Keratinocyte (primary cell): Measurements from ENCODE around the gene USP13. TPM values are rescaled to one million over a fixed set of nuclear protein-coding genes. Genes with fewer than 3 reads are reported as not detected.

ENCODE experiments used
- DNase-seq: peaks from one replicate; pipeline ENCODE4 v3.0.0-alpha.2; 2011; ENCODE audit warnings: low read depth, missing footprints, low spot score
- FAIRE-seq: peaks from 2 replicates; lab custom pipeline; 2011; peaks lifted over from hg19 to GRCh38; lab: Jason Lieb, UNC
- H2AFZ ChIP-seq: 2 replicates; pipeline ENCODE4 v1.6.0; 2012; ENCODE audit warnings: low read length, control low read depth, inconsistent platforms; ENCODE audit not compliant: control insufficient read depth
- H3K27ac ChIP-seq: 2 replicates; pipeline ENCODE4 v1.5.1; 2011; ENCODE audit warnings: low read length; ENCODE audit not compliant: control insufficient read depth, insufficient read depth
- H3K27me3 ChIP-seq: 3 replicates; pipeline ENCODE4 v1.6.0; 2011; ENCODE audit warnings: low read length; ENCODE audit not compliant: control insufficient read depth, insufficient read depth; ENCODE audit errors: extremely low read depth
- H3K36me3 ChIP-seq, 2 experiments: 2 replicates in 1 of 2; 3 replicates in 1 of 2; pipeline ENCODE4 v1.5.1; 2011; ENCODE audit warnings: low read length in 2 of 2, mild to moderate bottlenecking in 1 of 2; ENCODE audit not compliant: control insufficient read depth in 2 of 2, insufficient read depth in 2 of 2; ENCODE audit errors: extremely low read depth in 1 of 2
- H3K4me1 ChIP-seq: 3 replicates; pipeline ENCODE4 v1.5.1; 2011; ENCODE audit warnings: low read length; ENCODE audit not compliant: control insufficient read depth, insufficient read depth; ENCODE audit errors: extremely low read depth
- H3K4me2 ChIP-seq: 3 replicates; pipeline ENCODE4 v1.6.0; 2011; ENCODE audit warnings: low read depth, low read length; ENCODE audit not compliant: control insufficient read depth, insufficient read depth; ENCODE audit errors: extremely low read depth
- H3K4me3 ChIP-seq, 3 experiments: fragments of 200-600 bp in 1 of 3; sonication (generic) in 1 of 3; 2 replicates in 2 of 3; 3 replicates in 1 of 3; pipeline ENCODE4 v1.5.1; 2011 to 2016; ENCODE audit warnings: low read length in 3 of 3, mild to moderate bottlenecking in 3 of 3, control low read depth in 2 of 3, inconsistent platforms in 1 of 3, low read depth in 1 of 3, mixed read lengths in 1 of 3, mixed run types in 1 of 3, moderate library complexity in 1 of 3; ENCODE audit not compliant: control insufficient read depth in 2 of 3, insufficient read depth in 2 of 3; ENCODE audit errors: extremely low read depth in 1 of 3
- H3K79me2 ChIP-seq: 2 replicates; pipeline ENCODE4 v1.6.0; 2012; ENCODE audit warnings: low read length; ENCODE audit not compliant: control insufficient read depth, insufficient read depth
- H3K9ac ChIP-seq: 3 replicates; pipeline ENCODE4 v1.6.0; 2011; ENCODE audit warnings: low read length; ENCODE audit not compliant: control insufficient read depth, insufficient read depth; ENCODE audit errors: extremely low read depth
- H3K9me1 ChIP-seq: 3 replicates; pipeline ENCODE4 v1.6.0; 2011; ENCODE audit warnings: low read length; ENCODE audit not compliant: control insufficient read depth, insufficient read depth; ENCODE audit errors: extremely low read depth
- H3K9me3 ChIP-seq: 2 replicates; pipeline ENCODE4 v1.5.1; 2012; ENCODE audit warnings: low read depth, low read length; ENCODE audit not compliant: control insufficient read depth
- H4K20me1 ChIP-seq: 3 replicates; pipeline ENCODE4 v1.6.0; 2011; ENCODE audit warnings: low read length; ENCODE audit not compliant: control insufficient read depth, insufficient read depth; ENCODE audit errors: extremely low read depth
- EZH2 ChIP-seq: IDR thresholded peaks from one replicate; pipeline ENCODE4 v1.6.1; 2012; ENCODE audit warnings: inconsistent platforms, mild to moderate bottlenecking, low read length, moderate library complexity
- dilution Hi-C: fragments of 300-500 bp; cut with MboI; formaldehyde crosslinking; loops from one replicate; pipeline ENCODE4 v1.7.0; 2020; ENCODE audit warnings: low sequenced_read_pairs; ENCODE audit not compliant: extremely low pct_ligation_motif_present
- polyA plus RNA-seq, 5 experiments: library from polyadenylated mRNA; depleted of rRNA in 3 of 5; stranded (reverse) in 3 of 5; stranded (forward) in 1 of 5; unstranded in 1 of 5; fragments of >200 nt; gene quantifications; 1 replicate in 1 of 5; 2 replicates in 3 of 5; 3 replicates in 1 of 5; pipeline versions ENCODE4 v1.2.1 to v1.2.3, GENCODE V29; 2011 to 2012; ENCODE audit warnings: missing spikeins in 2 of 5, low read depth in 1 of 5, low replicate concordance in 1 of 5
- TF ChIP-seq, protein P1 (sequence below), 3 experiments: IDR thresholded peaks in 1 of 3; conservative IDR thresholded peaks in 1 of 3; optimal IDR thresholded peaks in 1 of 3; 2 replicates in 2 of 3; 3 replicates in 1 of 3; pipeline versions ENCODE3 to v1.5.1; 2011; ENCODE audit warnings: low read length in 3 of 3, mild to moderate bottlenecking in 3 of 3, moderate library complexity in 2 of 3, control low read depth in 1 of 3, inconsistent platforms in 1 of 3; ENCODE audit not compliant: insufficient read depth in 2 of 3; ENCODE audit errors: extremely low read depth in 1 of 3

USP13 gene
- polyA plus RNA-seq, 1 donor (not counting 4 experiments of a cell fraction or from before 2014, with no cell fraction given) = 3.3 TPM

DNA sequence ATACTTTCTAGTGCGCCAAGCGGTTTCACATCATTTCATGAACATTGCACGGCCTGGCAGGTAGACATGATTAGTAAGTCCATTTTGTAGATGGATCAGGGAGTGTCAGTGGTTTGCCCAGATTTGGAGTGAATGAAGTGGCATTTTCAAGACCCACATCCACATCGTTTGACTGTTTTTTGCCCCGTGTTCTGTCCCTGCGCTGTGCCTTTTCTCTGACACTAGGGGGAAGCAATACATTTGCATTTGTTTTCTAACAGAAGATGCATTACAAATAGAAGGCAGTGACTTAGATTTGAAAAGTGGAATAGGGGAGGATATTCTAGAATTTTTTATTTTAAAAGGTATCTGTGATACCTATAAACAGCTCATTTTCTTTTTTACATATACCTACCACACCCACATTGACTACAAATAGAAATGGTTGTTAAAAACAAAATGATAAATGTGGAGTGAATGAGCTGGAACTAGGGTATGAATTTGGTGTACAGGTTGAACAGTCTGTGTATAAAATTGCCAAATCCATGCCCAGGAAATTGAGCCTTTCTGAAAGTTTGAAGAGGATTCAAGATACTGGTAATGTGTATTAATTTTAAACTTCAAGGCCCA, 98.0 kb downstream of the USP13 start:
- H3K9me3 ChIP-seq = no peaks in the 10 kb centered on the region
- no peak overlapping the region for H3K9ac ChIP-seq
- H3K27me3 ChIP-seq = no peaks in the 10 kb centered on the region
- no peak overlapping the region for H3K4me3 ChIP-seq
- no peaks in the 10 kb centered on the region for H3K36me3 ChIP-seq
- H3K4me1 ChIP-seq = no peaks in the 10 kb centered on the region
- dilution Hi-C loops = no loop called here
- no peaks in the 10 kb centered on the region for H3K79me2 ChIP-seq
- FAIRE-seq (no peak), DNase-seq (no peak)
- H3K4me2 ChIP-seq = no peak overlapping the region
- no peaks in the 10 kb centered on the region for H3K9me1 ChIP-seq
- TF ChIP-seq, protein P1, sequence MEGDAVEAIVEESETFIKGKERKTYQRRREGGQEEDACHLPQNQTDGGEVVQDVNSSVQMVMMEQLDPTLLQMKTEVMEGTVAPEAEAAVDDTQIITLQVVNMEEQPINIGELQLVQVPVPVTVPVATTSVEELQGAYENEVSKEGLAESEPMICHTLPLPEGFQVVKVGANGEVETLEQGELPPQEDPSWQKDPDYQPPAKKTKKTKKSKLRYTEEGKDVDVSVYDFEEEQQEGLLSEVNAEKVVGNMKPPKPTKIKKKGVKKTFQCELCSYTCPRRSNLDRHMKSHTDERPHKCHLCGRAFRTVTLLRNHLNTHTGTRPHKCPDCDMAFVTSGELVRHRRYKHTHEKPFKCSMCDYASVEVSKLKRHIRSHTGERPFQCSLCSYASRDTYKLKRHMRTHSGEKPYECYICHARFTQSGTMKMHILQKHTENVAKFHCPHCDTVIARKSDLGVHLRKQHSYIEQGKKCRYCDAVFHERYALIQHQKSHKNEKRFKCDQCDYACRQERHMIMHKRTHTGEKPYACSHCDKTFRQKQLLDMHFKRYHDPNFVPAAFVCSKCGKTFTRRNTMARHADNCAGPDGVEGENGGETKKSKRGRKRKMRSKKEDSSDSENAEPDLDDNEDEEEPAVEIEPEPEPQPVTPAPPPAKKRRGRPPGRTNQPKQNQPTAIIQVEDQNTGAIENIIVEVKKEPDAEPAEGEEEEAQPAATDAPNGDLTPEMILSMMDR (optimal IDR thresholded peaks at IDR 0.05 in 1 of 3, IDR thresholded peaks at IDR 0.05 in 1 of 3, conservative IDR thresholded peaks at IDR 0.05 in 1 of 3; ENCODE audit: extremely low read depth in 1 of 3, insufficient read depth in 2 of 3, low read length in 3 of 3) = peak; percentile 57 to 58 (median 57)
- TF ChIP-seq EZH2 = no peak
- no peak overlapping the region for H3K27ac ChIP-seq
- no peaks in the 10 kb centered on the region for H4K20me1 ChIP-seq
- no peak overlapping the region for H2AFZ ChIP-seq

GRCh38 chr3:179760944-179761343, 108.1 kb downstream of the USP13 start:
- H3K4me1 ChIP-seq = no peaks in the 10 kb centered on the region
- no peaks in the 10 kb centered on the region for H3K36me3 ChIP-seq
- no peaks in the 10 kb centered on the region for H3K9me3 ChIP-seq
- DNase-seq (no peak), FAIRE-seq (no peak)
- no peak overlapping the region for H3K27ac ChIP-seq
- no peaks in the 10 kb centered on the region for H4K20me1 ChIP-seq
- H3K9me1 ChIP-seq = no peaks in the 10 kb centered on the region
- H3K9ac ChIP-seq = no peak overlapping the region
- H3K27me3 ChIP-seq = no peaks in the 10 kb centered on the region
- dilution Hi-C loops = no loop called here
- no peak overlapping the region for H2AFZ ChIP-seq
- no peaks in the 10 kb centered on the region for H3K79me2 ChIP-seq
- no peak overlapping the region for H3K4me3 ChIP-seq
- no peak overlapping the region for H3K4me2 ChIP-seq
- no peak for TF ChIP-seq EZH2
- TF ChIP-seq, protein P1 (optimal IDR thresholded peaks at IDR 0.05 in 1 of 3, IDR thresholded peaks at IDR 0.05 in 1 of 3, conservative IDR thresholded peaks at IDR 0.05 in 1 of 3; ENCODE audit: extremely low read depth in 1 of 3, insufficient read depth in 2 of 3, low read length in 3 of 3) = no peak
